ENCODE measurements around the gene MED27.

Gene MED27

GRCh38 chr9:131969469-131969989 lies 110.1 kb downstream of the MED27 start:
- H3K4me3 ChIP-seq (ENCODE audit: low read depth, low read length), result no peak overlapping the region
- in situ Hi-C loops (cut with HindIII; ENCODE audit: low sequenced_read_pairs), result loop anchor here (10.0 kb wide), 1 partner anchor 95 kb away; no protein-coding TSS in a partner anchor
- no peak for TF ChIP-seq CTCF (IDR thresholded peaks at IDR 0.05; ENCODE audit: low read depth, low read length, missing control alignments)

GRCh38 chr9:131968632-131969031 lies 111.0 kb downstream of the MED27 start:
- DNase-seq (ENCODE audit: low read depth), result no peak
- TF ChIP-seq CTCF (IDR thresholded peaks at IDR 0.05; ENCODE audit: low read depth, low read length, missing control alignments), result no peak
- no peak overlapping the region for H3K4me3 ChIP-seq (ENCODE audit: low read depth, low read length)
- in situ Hi-C loops (cut with HindIII; ENCODE audit: low sequenced_read_pairs), result loop anchor here (10.0 kb wide), 1 partner anchor 94 kb away; no protein-coding TSS in a partner anchor

More at GRCh38 chr9:131969469-131969989, 110.1 kb downstream of the MED27 start:
- DNase-seq (ENCODE audit: low read depth), result no peak

GRCh38 chr9:131965841-131966240 lies 113.8 kb downstream of the MED27 start:
- TF ChIP-seq CTCF (IDR thresholded peaks at IDR 0.05; ENCODE audit: low read depth, low read length, missing control alignments), result no peak
- no peak overlapping the region for H3K4me3 ChIP-seq (ENCODE audit: low read depth, low read length)
- no peak for DNase-seq (ENCODE audit: low read depth)
- in situ Hi-C loops (cut with HindIII; ENCODE audit: low sequenced_read_pairs), result loop anchor here (10.0 kb wide), 1 partner anchor 91 kb away; no protein-coding TSS in a partner anchor

- TF ChIP-seq CTCF (IDR thresholded peaks at IDR 0.05; ENCODE audit: low read depth, low read length, missing control alignments), result no peak
- in situ Hi-C loops (cut with HindIII; ENCODE audit: low sequenced_read_pairs), result loop anchor here (10.0 kb wide), 1 partner anchor 90 kb away; no protein-coding TSS in a partner anchor
- no peak overlapping the region for H3K4me3 ChIP-seq (ENCODE audit: low read depth, low read length)
- DNase-seq (ENCODE audit: low read depth), result no peak
These were observed 114.6 kb downstream of the MED27 start for GRCh38 chr9:131965103-131965502.

- no peak for TF ChIP-seq CTCF (IDR thresholded peaks at IDR 0.05; ENCODE audit: low read depth, low read length, missing control alignments)
- H3K4me3 ChIP-seq (ENCODE audit: low read depth, low read length), result no peak overlapping the region
- in situ Hi-C loops (cut with HindIII; ENCODE audit: low sequenced_read_pairs), result loop anchor here (10.0 kb wide), 1 partner anchor 89 kb away; no protein-coding TSS in a partner anchor
- peak; percentile 35 for DNase-seq (ENCODE audit: low read depth)
These were observed 116.3 kb downstream of the MED27 start for GRCh38 chr9:131963072-131964030.

- no peak for DNase-seq (ENCODE audit: low read depth)
- in situ Hi-C loops (cut with HindIII; ENCODE audit: low sequenced_read_pairs), result loop anchor here (10.0 kb wide), 1 partner anchor 87 kb away; no protein-coding TSS in a partner anchor
- no peak for TF ChIP-seq CTCF (IDR thresholded peaks at IDR 0.05; ENCODE audit: low read depth, low read length, missing control alignments)
- H3K4me3 ChIP-seq (ENCODE audit: low read depth, low read length), result no peak overlapping the region
These were observed 118.2 kb downstream of the MED27 start for GRCh38 chr9:131961496-131961880.
